Measurements from ENCODE around the gene IRAK1.

GRCh38 chrX:154023276-154024000 lies 3.7 kb upstream of the IRAK1 start:
- TF ChIP-seq CTCF (IDR thresholded peaks at IDR 0.05; ENCODE audit: low read length) (no peak), EZH2 (optimal IDR thresholded peaks at IDR 0.05; ENCODE audit: low read depth, low read length) (no peak)

All from MM.1S (cell line).